Ishikawa (cell line): ENCODE measurements around the gene NHSL1.

ENCODE experiments used
- CEBPB ChIP-seq: IDR thresholded peaks from 2 replicates; pipeline ENCODE4 v1.6.1; 2012
- CREB1 ChIP-seq: IDR thresholded peaks from 2 replicates; pipeline ENCODE4 v1.6.1; 2012; ENCODE audit warnings: low read depth
- EGR1 ChIP-seq: IDR thresholded peaks from 2 replicates; pipeline ENCODE4 v1.6.1; 2012
- EP300 ChIP-seq: IDR thresholded peaks from 2 replicates; pipeline ENCODE4 v1.6.1; 2012; ENCODE audit warnings: borderline replicate concordance
- FOXM1 ChIP-seq: IDR thresholded peaks from 2 replicates; pipeline ENCODE4 v1.6.1; 2012; ENCODE audit warnings: low read depth, borderline replicate concordance
- MAX ChIP-seq: IDR thresholded peaks from 2 replicates; pipeline ENCODE4 v1.6.1; 2012
- NFIC ChIP-seq: IDR thresholded peaks from 2 replicates; pipeline ENCODE4 v1.6.1; 2012
- RAD21 ChIP-seq: IDR thresholded peaks from 2 replicates; pipeline ENCODE4 v1.6.1; 2012; ENCODE audit warnings: low read depth
- REST ChIP-seq: IDR thresholded peaks from 2 replicates; pipeline ENCODE4 v1.6.1; 2012; ENCODE audit warnings: low read depth, mild to moderate bottlenecking
- TAF1 ChIP-seq: IDR thresholded peaks from 2 replicates; pipeline ENCODE4 v1.6.1; 2012; ENCODE audit warnings: low read depth, mild to moderate bottlenecking
- TCF12 ChIP-seq: IDR thresholded peaks from 2 replicates; pipeline ENCODE4 v1.6.1; 2012; ENCODE audit warnings: low read depth
- TEAD4 ChIP-seq: IDR thresholded peaks from 2 replicates; pipeline ENCODE4 v1.6.1; 2012
- USF1 ChIP-seq: IDR thresholded peaks from 2 replicates; pipeline ENCODE4 v1.6.1; 2012
- YY1 ChIP-seq: IDR thresholded peaks from 2 replicates; pipeline ENCODE4 v1.6.1; 2012; ENCODE audit warnings: low read depth

DNA sequence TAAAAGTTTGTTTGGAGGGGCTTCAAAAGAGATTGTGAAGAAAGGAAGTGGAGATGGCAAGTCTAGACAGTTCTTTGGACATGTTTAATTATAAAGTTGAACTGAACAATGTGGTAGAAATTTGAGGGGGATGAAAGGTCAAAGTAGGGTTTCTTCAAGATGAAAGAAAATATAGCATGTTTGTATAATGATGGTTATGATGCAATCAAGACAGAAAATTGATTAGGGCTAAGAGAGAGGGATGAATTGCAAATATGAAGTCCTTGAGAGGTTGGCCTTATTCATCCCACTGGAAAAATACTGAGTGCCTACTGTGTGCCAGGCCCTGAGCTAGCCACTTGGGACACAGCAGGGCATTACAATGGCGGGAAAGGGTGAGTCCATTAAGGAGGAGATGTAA, 37.6 kb downstream of the NHSL1 start:
- TF ChIP-seq TCF12 (no peak), REST (no peak), EP300 (no peak), EGR1 (no peak), TAF1 (no peak), CEBPB (no peak), USF1 (no peak), FOXM1 (no peak), RAD21 (no peak), MAX (no peak), NFIC (no peak), YY1 (no peak), TEAD4 (no peak), CREB1 (no peak)
